K562 (cell line): ENCODE measurements around the gene PTPRM. TPM values are rescaled to one million over a fixed set of nuclear protein-coding genes. Genes with fewer than 3 reads are reported as not detected.

Source experiments
- ATAC-seq: fragments of 200-7000 bp; cut with Tn5 transposase; 3 replicates; pipeline ENCODE4 v1.9.1; 2020; ENCODE audit warnings: moderate library complexity
- BruUV-seq: library from RNA; stranded (reverse); fragments of 400-500 nt; replicated peaks from 2 replicates; lab custom pipeline; 2021; lab: Mats Ljungman, UMichigan
- CTCF ChIA-PET: fragments of 300-600 bp; formaldehyde crosslinking; extraction: SDS; loops from one replicate; lab custom pipeline; 2021; ENCODE audit warnings: low intra/inter-chr PET ratio; lab: Yijun Ruan, JAX
- POLR2A ChIA-PET: fragments of 300-600, 350-650 bp; sonication (Branson Sonifier 250); formaldehyde crosslinking; extraction: SDS; loops from one replicate; lab custom pipeline; 2021; ENCODE audit warnings: antibody characterized with exemption, inconsistent platforms; lab: Yijun Ruan, JAX
- DNase-seq, 4 experiments: peaks; one replicate each; pipeline versions ENCODE4 v3.0.0 to v3.0.0-alpha.2; 2011 to 2018; ENCODE audit warnings: low spot score in 3 of 4, mixed read lengths in 3 of 4; ENCODE audit errors: extremely low read depth in 1 of 4
- FAIRE-seq: peaks from 2 replicates; lab custom pipeline; 2011; peaks lifted over from hg19 to GRCh38; lab: Jason Lieb, UNC
- H2AFZ ChIP-seq: 2 replicates; pipeline ENCODE4 v1.6.0; 2011; ENCODE audit warnings: low read depth, low read length, control low read depth, inconsistent platforms
- H3K27ac ChIP-seq: fragments of 200-600 bp; 3 replicates; pipeline ENCODE4 v1.8.0; 2011; ENCODE audit warnings: low read depth, mild to moderate bottlenecking, control low read depth, inconsistent platforms, low read length, moderate library complexity, mixed read lengths; ENCODE audit errors: extremely low read depth
- H3K27me3 ChIP-seq, 2 experiments: fragments of 300-600 bp in 1 of 2; 2 replicates in 1 of 2; 3 replicates in 1 of 2; pipeline versions ENCODE4 v1.6.0 to v1.8.0; 2011; ENCODE audit warnings: inconsistent platforms in 2 of 2, low read length in 2 of 2, mild to moderate bottlenecking in 1 of 2, mixed read lengths in 1 of 2, moderate library complexity in 1 of 2; ENCODE audit not compliant: control insufficient read depth in 2 of 2, insufficient read depth in 2 of 2
- H3K36me3 ChIP-seq: fragments of 300-600 bp; 3 replicates; pipeline ENCODE4 v1.8.0; 2011; ENCODE audit warnings: mild to moderate bottlenecking, low read length, inconsistent platforms; ENCODE audit not compliant: control insufficient read depth, insufficient read depth
- H3K4me1 ChIP-seq, 2 experiments: fragments of 200-600 bp in 1 of 2; replicated peaks in 1 of 2; 2 replicates in 1 of 2; 3 replicates in 1 of 2; pipeline versions ENCODE4 v1.5.1 to v1.8.0; 2011; ENCODE audit warnings: inconsistent platforms in 2 of 2, low read length in 2 of 2, mild to moderate bottlenecking in 1 of 2, mixed read lengths in 1 of 2, moderate library complexity in 1 of 2; ENCODE audit not compliant: control insufficient read depth in 2 of 2, insufficient read depth in 2 of 2
- H3K4me2 ChIP-seq: 2 replicates; pipeline ENCODE4 v1.6.1; 2011; ENCODE audit warnings: low read length, control low read depth, inconsistent platforms, mixed read lengths; ENCODE audit not compliant: insufficient read depth
- H3K4me3 ChIP-seq: fragments of 200-600 bp; sonication (generic), shearing (Covaris generic); 2 replicates; pipeline ENCODE4 v1.5.1; 2016; ENCODE audit warnings: control low read depth, inconsistent platforms
- H3K79me2 ChIP-seq: fragments of 200-600 bp; 3 replicates; pipeline ENCODE4 v1.8.0; 2011; ENCODE audit warnings: low read length, inconsistent platforms; ENCODE audit not compliant: control insufficient read depth, insufficient read depth
- H3K9ac ChIP-seq, 2 experiments: 2 replicates each; pipeline versions ENCODE4 v1.6.0 to v1.6.1; 2011; ENCODE audit warnings: low read depth in 2 of 2, low read length in 2 of 2, control low read depth in 1 of 2, inconsistent platforms in 1 of 2, mild to moderate bottlenecking in 1 of 2, mixed read lengths in 1 of 2; ENCODE audit not compliant: insufficient read depth in 1 of 2
- H3K9me1 ChIP-seq: one replicate; pipeline ENCODE4 v1.6.0; 2011; ENCODE audit warnings: inconsistent platforms, mild to moderate bottlenecking, low read length, moderate library complexity; ENCODE audit not compliant: control insufficient read depth, insufficient read depth
- H3K9me3 ChIP-seq: replicated peaks from 2 replicates; pipeline ENCODE4 v1.5.1; 2011; ENCODE audit warnings: low read depth, low read length, inconsistent platforms; ENCODE audit not compliant: control insufficient read depth, insufficient read depth
- H4K20me1 ChIP-seq: replicated peaks from 2 replicates; pipeline ENCODE4 v1.6.1; 2011; ENCODE audit warnings: low read length, inconsistent platforms, mixed read lengths; ENCODE audit not compliant: control insufficient read depth, insufficient read depth
- HMGXB4 ChIP-seq: sonication (generic); formaldehyde crosslinking; IDR thresholded peaks from 2 replicates; pipeline ENCODE4 v1.8.1; 2023; ENCODE audit warnings: mild to moderate bottlenecking, missing genetic modification reagents
- L3MBTL2 ChIP-seq: fragments of 450-650 bp; IDR thresholded peaks from 2 replicates; pipeline ENCODE4 v1.6.1; 2016; ENCODE audit warnings: mild to moderate bottlenecking, moderate library complexity
- PTRF ChIP-seq: fragments of 450-650 bp; IDR thresholded peaks from 2 replicates; pipeline ENCODE4 v1.6.1; 2016; ENCODE audit warnings: mild to moderate bottlenecking, missing genetic modification characterization, missing compliant biosample characterization
- RFX1 ChIP-seq: fragments of 450-650 bp; IDR thresholded peaks from 2 replicates; pipeline ENCODE4 v1.6.1; 2016; ENCODE audit warnings: mild to moderate bottlenecking, moderate library complexity
- RFX5 ChIP-seq: IDR thresholded peaks from 2 replicates; pipeline ENCODE4 v1.6.1; 2011; ENCODE audit warnings: low read depth, mild to moderate bottlenecking, improper control_type of control experiment, low read length
- SMAD4 ChIP-seq: fragments of 250-450 bp; sonication (Bioruptor Pico); conservative IDR thresholded peaks from 2 replicates; pipeline ENCODE4 v1.8.0; 2021; ENCODE audit warnings: inconsistent platforms, mild to moderate bottlenecking, moderate library complexity
- ZNF324 ChIP-seq: fragments of 250-450 bp; sonication (Bioruptor Pico); IDR thresholded peaks from 2 replicates; pipeline ENCODE4 v1.4.0; 2020; ENCODE audit warnings: mild to moderate bottlenecking
- ZNF586 ChIP-seq: fragments of 450-650 bp; formaldehyde crosslinking; conservative IDR thresholded peaks from 2 replicates; pipeline ENCODE4 v1.4.0; 2020; ENCODE audit warnings: mild to moderate bottlenecking, moderate library complexity
- WGBS: fragments of 100-300 bp; shearing (Covaris generic); methylation state at CpG from one replicate; pipeline ENCODE4 v1.1.6; 2016; ENCODE audit warnings: low coverage, mixed read lengths; ENCODE audit not compliant: insufficient coverage; ENCODE audit errors: missing lambda C conversion rate; 5-methylcytosine and 5-hydroxymethylcytosine counted together
- in situ Hi-C: fragments of 300-500 bp; cut with MboI; formaldehyde crosslinking; loops from 4 replicates; pipeline ENCODE4 v1.15.0; 2018; ENCODE audit warnings: inconsistent platforms, mixed read lengths
- intact Hi-C: fragments of 100-400 bp; cut with micrococcal nuclease; formaldehyde crosslinking; loops from 2 replicates; pipeline ENCODE4 v1.14.2; 2022
- polyA plus RNA-seq, 8 experiments: library from polyadenylated mRNA; depleted of rRNA in 4 of 8; stranded (reverse) in 5 of 8; unstranded in 3 of 8; fragments of >200 nt; fragmentation: Nextera tagmentation in 2 of 8; fragmentation: Illumina TruSeq in 1 of 8; extraction: Ambion mirVana in 2 of 8; extraction: Trizol in 1 of 8; gene quantifications; 2 replicates each; pipeline versions ENCODE4 v1.2.1 to v1.2.3, GENCODE V29; 2011 to 2014; ENCODE audit warnings: inconsistent platforms in 1 of 8, missing spikeins in 1 of 8
- total RNA-seq, 7 experiments: library from RNA; depleted of rRNA in 6 of 7; stranded (reverse); fragments of >200 nt in 6 of 7; fragmentation: Illumina TruSeq in 2 of 7; extraction: Trizol in 2 of 7; gene quantifications; 2 replicates each; pipeline versions ENCODE4 v1.2.1 to v1.2.3, GENCODE V29; 2011 to 2021; ENCODE audit warnings: low replicate concordance in 1 of 7

PTPRM gene
- total and polyA plus RNA-seq, 9 of the 15 experiments (the other 6 are each of a cell fraction or from before 2014, with no cell fraction given), result 0.03 to 0.16 (median 0.08) TPM; not detected in 3

- TF ChIP-seq PTRF (tag), result no peak
- no peak for TF ChIP-seq SMAD4 (CRISPR knock-in tag)
- no peak for TF ChIP-seq RFX5
- TF ChIP-seq HMGXB4 (CRISPR knock-in tag), result no peak
- no peak for TF ChIP-seq L3MBTL2
- TF ChIP-seq ZNF324 (CRISPR knock-in tag), result no peak
- TF ChIP-seq, all 486 proteins: peak for 0
These were observed 188.8 kb downstream of the PTPRM start (continued) for GRCh38 chr18:7755753-7756475.

GRCh38 chr18:7757175-7757574 is 190.1 kb downstream of the PTPRM start:
- no peaks in the 10 kb centered on the region for H3K9me1 ChIP-seq
- 3% methylated on average over 2 of the region's 2 CpGs for WGBS
- H3K9me3 ChIP-seq, result no peaks in the 10 kb centered on the region
- H3K4me2 ChIP-seq, result no peak overlapping the region
- H3K9ac ChIP-seq, result no peak overlapping the region
- no peaks in the 10 kb centered on the region for H3K27me3 ChIP-seq
- ChIA-PET POLR2A (no interaction called here), CTCF (no interaction called here)
- H2AFZ ChIP-seq, result no peak overlapping the region
- H3K27ac ChIP-seq, result no peak overlapping the region
- H3K4me3 ChIP-seq, result no peak overlapping the region
- H4K20me1 ChIP-seq, result no peaks in the 10 kb centered on the region
- no TSS peak for BruUV-seq
- FAIRE-seq (no peak), ATAC-seq (no peak), DNase-seq (no peak)
- intact Hi-C loops, result no loop called here
- no peaks in the 10 kb centered on the region for H3K79me2 ChIP-seq
- no peaks in the 10 kb centered on the region for H3K4me1 ChIP-seq
- in situ Hi-C loops, result no loop called here
- no peaks in the 10 kb centered on the region for H3K36me3 ChIP-seq
- TF ChIP-seq RFX1 (no peak), ZNF586 (CRISPR knock-in tag) (no peak)
